Ovary (tissue), 9 donors: ENCODE data around the gene MED27. TPM values are rescaled to one million over a fixed set of nuclear protein-coding genes. Genes with fewer than 3 reads are reported as not detected.

Source experiments
- DNase-seq, 5 donors: peaks; one replicate each; pipeline ENCODE4 v3.0.0-alpha.2; 2019 to 2020
- H3K27ac ChIP-seq, 2 donors: fragments of 200-600 bp; one replicate each; pipeline versions ENCODE4 v1.5.1 to v1.8.0; 2019 to 2022
- H3K27me3 ChIP-seq: fragments of 200-600 bp; one replicate; pipeline ENCODE4 v1.8.0; 2022
- H3K36me3 ChIP-seq: fragments of 200-600 bp; sonication (generic); one replicate; pipeline ENCODE4 v1.5.1; 2019
- H3K4me1 ChIP-seq: one replicate; pipeline ENCODE4 v1.8.1; 2013; ENCODE audit warnings: mild to moderate bottlenecking, moderate library complexity; ENCODE audit not compliant: insufficient read depth
- H3K4me3 ChIP-seq: fragments of 200-600 bp; sonication (generic); one replicate; pipeline ENCODE4 v1.5.1; 2017
- H3K9me3 ChIP-seq, 2 donors: fragments of 200-600 bp in 1 of 2; sonication (generic) in 1 of 2; one replicate each; pipeline versions ENCODE4 v1.5.1 to v1.8.1; 2013 to 2019; ENCODE audit warnings: mild to moderate bottlenecking in 1 of 2, moderate library complexity in 1 of 2
- CTCF ChIP-seq, 3 donors: fragments of 450-650 bp in 2 of 3; fragments of 200-600 bp in 1 of 3; IDR thresholded peaks; one replicate each; pipeline versions ENCODE4 v1.5.1 to v1.8.0; 2016 to 2022; ENCODE audit warnings: antibody characterized with exemption in 3 of 3, mild to moderate bottlenecking in 1 of 3
- EP300 ChIP-seq: sonication (generic); formaldehyde crosslinking; IDR thresholded peaks from one replicate; pipeline ENCODE4 v1.6.1; 2017; ENCODE audit warnings: antibody characterized with exemption
- POLR2A ChIP-seq: fragments of 450-650 bp; IDR thresholded peaks from one replicate; pipeline ENCODE4 v1.6.1; 2017; ENCODE audit warnings: antibody characterized with exemption, mild to moderate bottlenecking, moderate library complexity
- WGBS, 3 donors: extraction: QIAGEN DNeasy Blood & Tissue Kit in 1 of 3; methylation state at CpG; one replicate each; pipeline versions ENCODE4 v1.1.5 to v1.1.7; 2013 to 2017; 5-methylcytosine and 5-hydroxymethylcytosine counted together
- intact Hi-C, 4 donors: fragments of 100-400 bp; cut with DNase I; formaldehyde crosslinking; loops; one replicate each; pipeline versions ENCODE4 v1.11.0 to v1.15.1; 2022 to 2023
- polyA plus RNA-seq, 2 donors: library from polyadenylated mRNA; stranded (reverse); fragments of 200-250 nt in 1 of 2; fragments of 350-450 nt in 1 of 2; fragmentation: Illumina TruSeq in 1 of 2; extraction: RNeasy Lipid Tissue Mini Kit (QIAGEN cat#74804) in 1 of 2; gene quantifications; one replicate each; pipeline ENCODE4 v1.2.3, GENCODE V29; 2013 to 2014
- total RNA-seq, 7 donors: library from RNA; depleted of rRNA in 2 of 7; stranded (reverse); fragments of >200 nt in 2 of 7; fragmentation: NEBNext Ultra II Directional in 3 of 7; extraction: Animal tissue kit (Norgen Biotek cat#: 25700) in 3 of 7; gene quantifications; one replicate each; pipeline versions ENCODE4 v1.1.0 to v1.2.4, GENCODE V29; 2016 to 2023
- donor health status: DM: no; HTN: no; CAD: no; lungs with moderate emphysema.
- donor health status: DM: no; HTN: no; CAD: no.
- donor health status: Bipolar disorder and iron deficiency.
- donor health status: DM: yes; HTN: yes; CAD: no.
- donor health status: DM: no; HTN: no; CAD: no.
- donor health status: DM: yes; HTN: yes; CAD: no.

MED27 gene
- total and polyA plus RNA-seq, 9 donors: 7.6 to 24.9 (median 17.4) TPM

DNA sequence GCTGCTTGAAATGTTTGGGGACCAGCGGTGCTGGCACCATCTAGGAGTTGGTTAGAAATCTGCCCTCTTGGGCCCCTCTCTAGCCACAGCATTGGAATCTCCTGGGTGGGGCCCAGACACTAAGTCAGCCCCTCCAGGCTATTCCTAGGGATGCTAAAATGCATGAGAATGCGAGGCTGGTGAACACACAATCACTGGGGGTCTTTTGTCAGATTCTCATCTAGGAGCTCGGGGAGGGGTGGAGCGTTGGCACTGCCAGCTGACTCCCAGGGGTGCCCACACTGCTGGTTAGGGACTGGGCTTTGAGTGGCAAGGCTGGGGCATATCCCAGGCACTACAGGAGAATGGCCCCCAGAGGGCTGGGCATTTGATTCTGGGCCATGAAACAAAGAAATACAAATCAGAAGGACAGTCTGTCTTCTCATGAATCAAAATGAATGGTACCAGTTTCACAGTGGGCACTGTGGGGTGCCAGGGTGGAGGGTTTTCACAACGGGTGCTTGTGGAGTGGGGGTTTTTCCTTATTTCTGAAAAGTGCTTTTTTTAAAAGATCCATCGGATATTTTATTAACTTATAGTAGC, 212.0 kb downstream of the MED27 start:
- Histone ChIP-seq H3K36me3 (no peaks in the 10 kb centered on the region), H3K4me3 (no peak overlapping the region), H3K27me3 (no peaks in the 10 kb centered on the region), H3K27ac (no peak overlapping the region), H3K4me1 (no peaks in the 10 kb centered on the region), H3K9me3 (no peaks in the 10 kb centered on the region)
- DNase-seq: no peak
- TF ChIP-seq EP300 (no peak), CTCF (IDR thresholded peaks at IDR 0.05) (no peak), POLR2A (no peak)
- intact Hi-C loops: no loop called here
- WGBS, 3 donors: 94 to 98% (median 97%) methylated on average over 6 of the region's 6 CpGs

DNA sequence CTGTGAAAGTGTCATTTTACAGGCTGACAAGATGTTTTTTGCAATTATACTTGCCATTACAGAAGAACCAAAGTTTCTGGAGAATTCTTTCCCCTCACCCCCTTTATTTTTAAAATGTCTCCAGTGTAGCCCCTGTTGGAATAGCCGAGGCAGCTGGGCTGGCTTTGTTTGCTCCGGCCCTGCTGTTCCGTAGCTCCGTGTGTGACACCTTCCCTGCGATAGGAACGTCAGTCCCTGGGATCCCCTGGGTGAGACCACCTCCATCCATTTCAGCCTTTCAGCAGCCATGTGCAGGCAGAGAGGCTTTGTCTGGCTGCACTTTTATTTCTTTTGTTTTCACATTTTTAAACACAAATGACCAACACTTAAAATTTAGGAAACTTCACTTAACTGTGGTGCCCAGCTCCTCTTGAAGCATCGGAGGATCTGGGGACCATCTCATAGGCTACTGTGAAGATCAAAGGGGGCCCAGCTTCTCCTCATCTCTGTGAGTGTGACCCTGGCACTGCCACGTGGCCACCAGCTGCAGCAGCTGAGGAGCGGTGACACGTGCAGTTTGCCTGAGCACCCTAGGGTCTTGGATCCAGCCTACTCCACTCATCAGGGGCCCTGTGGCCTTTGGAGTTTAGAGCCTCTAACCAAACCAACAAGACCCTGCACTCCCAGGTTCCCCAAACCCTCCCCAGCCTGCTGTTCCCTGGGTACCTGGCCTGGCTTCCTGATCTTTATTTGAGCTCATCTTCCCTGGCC, 214.0 kb downstream of the MED27 start:
- Histone ChIP-seq H3K27me3 (no peaks in the 10 kb centered on the region), H3K36me3 (no peaks in the 10 kb centered on the region), H3K27ac (no peak overlapping the region), H3K4me1 (no peaks in the 10 kb centered on the region), H3K9me3 (no peaks in the 10 kb centered on the region), H3K4me3 (no peak overlapping the region)
- TF ChIP-seq CTCF (IDR thresholded peaks at IDR 0.05) (no peak), EP300 (no peak)
- intact Hi-C loops: no loop called here
- no peak for DNase-seq
- WGBS, 3 donors: 86 to 90% (median 87%) methylated on average over 10 of the region's 10 CpGs

- no peaks in the 10 kb centered on the region for H3K36me3 ChIP-seq
- DNase-seq: no peak
- no peak overlapping the region for H3K4me3 ChIP-seq
- no peaks in the 10 kb centered on the region for H3K9me3 ChIP-seq
- WGBS, 3 donors: 89 to 95% (median 93%) methylated on average over 14 of the region's 14 CpGs
- no peaks in the 10 kb centered on the region for H3K4me1 ChIP-seq
- H3K27ac ChIP-seq: no peak overlapping the region
- no peaks in the 10 kb centered on the region for H3K27me3 ChIP-seq
- TF ChIP-seq CTCF (IDR thresholded peaks at IDR 0.05) (no peak), EP300 (no peak), POLR2A (no peak)
- intact Hi-C loops: no loop called here
Measured at GRCh38 chr9:131864531-131864930, 215.1 kb downstream of the MED27 start.

DNA sequence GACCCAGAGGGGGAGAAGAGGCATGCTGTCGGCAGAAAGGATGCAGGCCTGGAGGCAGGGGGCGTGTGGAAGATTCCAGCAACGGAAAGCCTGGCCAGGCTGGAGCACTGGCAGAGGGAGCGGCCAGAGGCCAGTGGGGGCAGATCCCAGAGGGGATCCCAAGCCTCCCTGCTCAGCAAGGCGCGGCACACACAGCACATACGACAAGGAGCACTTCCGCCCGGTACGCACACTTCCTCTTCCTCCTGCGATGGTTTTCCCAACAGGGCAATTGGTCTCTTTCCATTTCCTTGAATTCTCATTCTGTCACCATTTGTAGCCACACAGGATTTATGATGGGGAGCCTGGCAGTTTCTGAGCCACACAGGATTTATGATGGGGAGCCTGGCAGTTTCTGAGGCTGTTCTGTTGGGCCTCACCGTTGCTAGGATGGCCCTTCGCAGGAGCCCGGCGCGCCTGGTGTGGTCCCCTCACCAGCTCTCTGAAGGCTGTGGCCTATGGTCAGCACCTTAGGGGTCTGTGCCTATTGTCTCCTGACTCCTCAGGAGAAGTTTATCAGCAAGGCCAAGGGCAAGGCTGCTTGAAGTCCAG, 216.3 kb downstream of the MED27 start:
- 73 to 82% (median 78%) methylated on average over 16 of the region's 16 CpGs for WGBS, 3 donors
- H3K9me3 ChIP-seq: no peaks in the 10 kb centered on the region
- H3K4me3 ChIP-seq: no peak overlapping the region
- intact Hi-C loops: no loop called here
- TF ChIP-seq EP300: no peak
- no peak for TF ChIP-seq CTCF (IDR thresholded peaks at IDR 0.05)
- no peak for TF ChIP-seq POLR2A
- no peak for DNase-seq
- H3K36me3 ChIP-seq: no peaks in the 10 kb centered on the region
- no peaks in the 10 kb centered on the region for H3K27me3 ChIP-seq
- no peak overlapping the region for H3K27ac ChIP-seq
- no peaks in the 10 kb centered on the region for H3K4me1 ChIP-seq
